GM10847 (cell line): Measurements from ENCODE around the gene COL25A1.

ENCODE experiments used
- POLR2A ChIP-seq: IDR thresholded peaks from 2 replicates; pipeline ENCODE4 v1.6.1; 2011; ENCODE audit not compliant: insufficient read length; ENCODE audit errors: extremely low read depth

COL25A1 gene

DNA sequence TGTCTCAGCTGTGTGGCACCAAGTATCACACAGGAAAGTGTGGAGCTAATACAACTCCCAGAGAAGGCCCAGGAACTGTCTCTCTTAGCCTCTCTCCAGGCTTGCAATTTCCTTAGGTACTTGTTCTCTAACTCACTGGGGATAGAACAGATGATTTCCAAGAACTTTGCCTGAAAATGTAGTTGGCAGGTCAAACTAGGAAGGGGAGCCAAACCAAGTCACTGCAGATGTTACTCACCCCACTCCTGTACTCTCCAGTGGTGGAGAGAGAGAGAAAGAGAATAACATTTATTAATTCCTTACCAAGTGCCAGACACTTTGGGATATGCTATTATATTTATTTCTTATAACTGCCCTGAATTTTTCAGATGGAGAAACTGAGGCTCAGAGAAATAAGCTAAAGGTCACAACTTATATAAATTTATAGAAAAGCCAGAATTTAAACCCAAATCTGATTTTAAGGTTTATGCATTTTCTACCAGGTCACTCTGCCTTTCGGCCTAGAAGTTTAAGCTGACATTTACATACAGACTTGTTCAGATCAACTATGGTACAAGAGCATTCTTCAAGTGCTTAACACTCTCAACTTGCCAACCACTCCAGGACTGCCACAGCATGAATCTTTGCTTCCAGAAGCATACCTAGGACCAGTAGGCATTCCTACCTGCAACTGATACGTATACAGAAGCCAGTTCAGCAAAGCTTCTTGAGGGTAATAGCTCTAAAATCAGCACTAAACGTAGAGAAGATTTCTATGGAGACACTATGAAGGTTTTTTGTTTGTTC lies 291.0 kb downstream of the COL25A1 start:
- TF ChIP-seq POLR2A: no peak

DNA sequence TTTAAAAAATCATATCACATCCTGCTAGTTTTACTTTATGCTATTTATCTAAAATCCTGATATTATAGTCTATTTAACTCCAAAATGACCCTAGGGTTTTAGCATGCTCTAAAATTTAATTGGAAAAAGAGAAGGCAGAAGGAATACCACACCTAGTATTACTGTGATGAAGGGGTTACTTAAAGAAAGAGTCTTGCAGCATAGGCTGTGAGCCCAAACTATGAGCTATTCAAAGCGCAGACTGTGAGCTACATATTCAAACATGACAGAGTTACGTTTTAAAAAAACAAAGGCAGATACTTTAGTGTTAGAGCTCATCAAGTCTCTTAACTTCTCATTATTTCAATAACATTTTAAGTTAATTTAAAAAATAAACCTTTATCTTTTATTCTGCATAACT lies 291.9 kb downstream of the COL25A1 start:
- no peak for TF ChIP-seq POLR2A

DNA sequence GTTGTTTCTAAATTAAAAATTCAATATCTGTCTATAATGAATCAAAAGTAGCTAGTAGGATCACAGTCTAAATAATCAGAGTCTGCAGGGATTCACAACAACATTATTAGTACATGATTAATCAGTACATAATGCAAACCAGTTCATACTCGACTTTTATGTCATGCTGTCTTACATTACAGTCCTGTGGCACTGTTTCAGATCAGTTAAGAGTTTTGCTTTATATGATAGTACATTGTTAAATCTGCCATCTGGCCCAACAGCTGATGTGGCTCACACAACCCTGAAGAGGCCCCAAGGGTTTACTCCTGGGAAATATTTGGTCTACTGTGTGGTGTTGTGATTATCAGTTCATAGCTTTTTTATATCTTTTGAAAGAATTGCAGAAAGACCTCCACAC lies 292.5 kb downstream of the COL25A1 start:
- no peak for TF ChIP-seq POLR2A

DNA sequence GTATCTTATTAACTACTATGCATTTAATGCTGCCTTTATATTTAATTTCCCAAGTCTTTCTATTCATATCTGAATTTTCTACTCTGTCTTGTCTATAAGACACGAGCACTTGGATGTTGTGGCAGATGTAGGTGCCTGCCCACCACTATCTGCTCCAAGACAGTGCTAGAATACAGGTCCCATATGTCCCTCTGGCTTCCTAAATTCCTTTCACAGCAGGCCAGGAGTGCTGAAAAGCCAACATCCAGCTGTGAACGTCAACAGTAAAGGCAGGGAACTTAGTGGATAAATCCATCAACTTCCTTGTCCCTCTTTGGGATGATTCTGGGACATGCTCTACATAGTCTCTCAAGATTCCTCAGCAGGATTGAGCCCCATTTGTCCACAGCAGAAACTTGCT lies 294.5 kb downstream of the COL25A1 start:
- TF ChIP-seq POLR2A: no peak

DNA sequence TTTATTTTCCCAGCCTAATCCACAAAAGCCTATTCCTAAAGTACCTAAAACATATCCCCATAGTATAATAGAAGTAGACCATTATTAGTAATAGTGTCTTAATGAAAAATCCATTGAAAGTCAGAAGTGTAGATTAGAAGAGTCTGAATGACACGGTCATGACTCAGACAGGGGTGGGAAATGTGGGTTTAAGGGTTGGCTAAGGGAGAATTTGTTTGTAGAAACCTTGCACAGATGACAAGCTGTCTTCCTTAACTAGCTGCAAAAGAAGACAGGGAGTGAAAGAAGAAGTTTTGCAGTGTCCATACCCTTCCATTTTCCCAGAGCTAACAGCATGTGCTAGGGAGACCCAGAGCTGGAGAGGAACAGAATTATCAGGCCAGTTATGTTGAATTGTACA lies 296.9 kb downstream of the COL25A1 start:
- TF ChIP-seq POLR2A: no peak

DNA sequence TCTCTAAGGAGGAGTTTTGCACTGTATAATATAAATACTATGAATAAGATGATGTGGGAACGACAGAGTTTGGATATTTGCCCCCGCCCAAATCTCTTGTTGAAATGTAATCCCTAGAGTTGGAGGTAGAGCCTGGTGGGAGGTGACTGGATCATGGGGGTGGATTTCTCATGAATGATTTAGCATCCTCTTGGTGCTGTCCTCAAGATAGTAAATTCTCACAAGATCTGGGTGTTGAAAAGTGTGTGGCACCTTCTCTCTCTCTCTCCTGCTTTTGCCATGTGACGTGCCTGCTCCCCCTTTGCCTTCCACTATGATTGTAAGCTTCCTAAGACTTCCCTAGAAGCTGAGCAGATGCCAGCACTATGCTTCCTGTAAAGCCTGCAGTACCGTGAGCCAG lies 298.0 kb downstream of the COL25A1 start:
- TF ChIP-seq POLR2A: no peak

DNA sequence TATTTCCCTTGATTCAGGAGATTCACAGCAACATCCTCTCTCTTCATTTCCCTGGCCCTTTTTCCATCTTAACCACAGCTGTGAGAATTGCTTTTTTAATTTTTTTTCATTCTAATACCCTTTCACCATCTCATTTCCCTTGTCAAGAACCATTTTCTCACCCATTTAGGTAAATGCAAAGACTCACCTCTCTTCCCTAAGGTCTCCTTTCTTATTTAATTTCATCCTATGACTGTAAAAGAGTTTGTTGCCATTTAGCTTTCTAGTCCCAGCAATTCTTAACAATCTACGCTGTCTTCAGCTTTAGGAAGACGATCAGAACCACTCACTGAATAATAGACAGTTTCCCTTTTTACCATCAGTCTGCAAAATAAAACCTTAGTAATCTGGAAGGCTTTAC lies 298.5 kb downstream of the COL25A1 start:
- TF ChIP-seq POLR2A: no peak

DNA sequence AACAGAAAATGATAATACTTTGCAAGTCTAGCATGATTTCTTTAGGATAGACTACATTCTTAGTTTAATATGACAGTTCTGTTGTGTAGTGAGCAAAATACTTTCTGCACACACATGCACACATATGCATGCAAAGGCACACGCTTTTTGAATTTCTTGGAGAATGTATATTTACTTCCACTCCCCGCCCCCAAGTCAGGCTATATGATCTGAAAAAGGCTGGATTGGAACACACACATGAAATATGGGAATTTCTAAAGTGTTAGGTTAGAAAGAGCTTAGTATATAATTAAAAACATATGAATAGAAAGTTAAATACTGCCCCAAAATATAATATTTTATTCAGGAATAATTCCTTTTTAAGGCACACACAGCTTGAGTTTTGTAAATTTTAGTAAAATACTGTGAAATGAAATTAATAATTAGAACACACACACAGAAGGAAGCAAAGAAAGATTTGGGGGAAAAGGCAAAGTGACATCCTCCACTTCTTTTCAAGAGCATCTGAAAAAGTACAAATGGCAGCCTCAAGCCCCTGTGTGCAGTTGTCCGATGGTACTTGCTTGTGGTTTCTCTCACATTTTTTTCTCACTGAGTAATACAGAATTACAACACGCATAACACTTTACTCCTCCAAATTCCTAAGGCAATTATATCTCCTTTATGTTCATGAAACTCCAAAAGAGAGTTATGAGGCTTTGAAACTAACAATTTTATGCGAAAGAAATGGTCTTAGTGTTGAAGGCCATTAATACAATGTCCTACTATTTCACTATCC lies 310.7 kb downstream of the COL25A1 start:
- no peak for TF ChIP-seq POLR2A

DNA sequence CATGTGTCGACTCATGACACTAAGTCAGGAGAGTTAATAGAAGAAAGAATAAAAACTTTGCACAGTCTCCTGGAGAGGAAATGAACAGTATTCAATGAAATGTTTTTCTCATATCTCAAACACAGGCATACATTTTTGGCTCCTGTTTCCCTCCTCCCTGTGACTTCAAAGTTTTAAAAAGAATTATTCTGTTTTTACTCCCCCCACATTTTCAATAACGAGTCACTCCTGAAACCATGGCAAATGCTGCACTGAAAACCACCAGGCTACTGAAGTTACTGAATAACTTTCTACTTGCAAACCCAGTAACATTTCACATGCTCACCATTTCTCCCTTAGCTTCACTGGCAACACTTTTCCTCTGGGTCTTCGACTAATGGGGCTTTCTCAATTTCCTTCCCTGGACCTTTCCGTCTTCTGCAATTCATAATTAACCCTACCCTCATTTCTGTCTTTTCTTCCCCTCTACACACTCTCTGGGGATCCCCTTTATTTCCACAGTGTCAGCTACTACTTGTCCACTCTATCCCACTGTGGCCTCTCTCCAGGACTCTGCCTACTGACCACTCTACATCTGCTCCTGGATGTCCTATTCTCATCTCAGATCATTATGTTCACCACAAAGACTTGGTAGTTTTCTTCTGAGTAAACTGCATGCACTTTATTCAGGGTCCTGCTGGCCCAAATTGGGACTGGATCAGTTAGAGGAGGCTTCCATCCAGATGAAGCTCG lies 313.8 kb downstream of the COL25A1 start:
- TF ChIP-seq POLR2A: no peak

DNA sequence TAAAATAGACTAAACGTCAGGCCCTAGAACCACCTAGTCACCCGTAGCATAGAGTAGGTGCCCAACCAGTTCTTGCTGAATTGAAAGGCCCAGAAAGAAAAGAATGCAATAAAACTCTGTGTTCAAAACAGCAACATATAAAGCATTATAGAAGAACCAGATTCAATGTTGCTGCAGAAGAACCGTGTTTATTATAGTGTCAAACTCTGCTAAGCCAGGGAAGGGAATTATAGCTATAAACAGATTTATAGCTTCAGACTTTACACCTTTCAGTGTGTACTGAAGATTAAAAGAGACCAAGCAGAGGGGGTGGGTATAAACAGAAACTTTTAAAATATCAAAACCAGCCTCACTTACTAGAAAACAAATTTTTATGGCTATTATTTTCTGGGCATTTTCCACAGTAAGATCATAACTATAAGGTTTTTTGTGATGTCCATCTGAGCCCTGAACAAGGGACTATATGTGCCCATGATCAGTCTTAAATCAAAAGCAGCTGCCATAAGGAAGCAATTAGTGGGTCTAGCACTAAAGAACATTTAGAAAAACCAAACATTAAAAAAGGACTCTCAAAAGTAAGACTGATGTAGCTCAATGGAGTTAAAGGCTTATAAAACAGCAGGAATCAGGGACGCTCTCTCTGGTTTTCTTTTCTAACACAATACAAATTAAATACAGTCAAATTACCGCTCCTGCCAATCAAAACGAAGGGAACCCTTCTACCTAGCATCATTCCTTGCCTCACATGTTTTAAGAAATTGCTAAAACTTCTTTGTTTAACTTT lies 319.9 kb downstream of the COL25A1 start:
- no peak for TF ChIP-seq POLR2A

DNA sequence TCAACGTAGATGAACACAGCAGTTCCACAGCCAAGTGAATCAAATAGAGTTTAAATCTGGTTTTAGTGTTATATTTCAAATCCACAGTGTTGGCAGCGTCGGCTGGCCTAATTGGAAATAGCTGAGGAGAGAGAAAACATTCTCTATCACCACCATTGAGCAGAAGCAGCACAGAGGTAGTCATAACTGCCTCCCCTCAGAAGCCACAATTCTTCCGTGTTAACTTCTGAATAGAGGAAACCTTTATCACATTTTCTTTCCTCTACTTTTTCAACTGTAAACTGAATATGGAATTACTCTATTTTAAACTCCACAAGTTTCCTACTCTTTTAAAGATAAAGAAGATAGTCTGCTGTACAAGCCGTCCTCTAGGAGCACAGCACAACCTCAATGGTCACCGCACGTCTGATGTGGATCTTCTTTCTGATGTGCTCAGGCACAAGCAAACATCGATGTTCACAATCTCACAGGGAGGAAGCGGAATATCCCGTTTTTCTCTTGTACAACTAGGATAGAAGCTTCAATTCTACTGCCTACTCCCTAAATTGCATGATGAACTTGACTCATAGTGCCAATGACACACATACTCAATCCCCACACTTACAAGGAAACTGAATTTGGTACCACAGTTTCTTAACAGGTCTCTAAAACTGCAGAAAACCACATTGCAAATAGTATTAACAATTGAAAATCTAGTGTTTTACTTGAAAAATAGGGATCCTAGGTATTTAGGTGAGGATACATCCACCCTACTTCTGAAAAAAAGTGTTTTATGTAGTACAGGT lies 321.8 kb downstream of the COL25A1 start:
- no peak for TF ChIP-seq POLR2A

DNA sequence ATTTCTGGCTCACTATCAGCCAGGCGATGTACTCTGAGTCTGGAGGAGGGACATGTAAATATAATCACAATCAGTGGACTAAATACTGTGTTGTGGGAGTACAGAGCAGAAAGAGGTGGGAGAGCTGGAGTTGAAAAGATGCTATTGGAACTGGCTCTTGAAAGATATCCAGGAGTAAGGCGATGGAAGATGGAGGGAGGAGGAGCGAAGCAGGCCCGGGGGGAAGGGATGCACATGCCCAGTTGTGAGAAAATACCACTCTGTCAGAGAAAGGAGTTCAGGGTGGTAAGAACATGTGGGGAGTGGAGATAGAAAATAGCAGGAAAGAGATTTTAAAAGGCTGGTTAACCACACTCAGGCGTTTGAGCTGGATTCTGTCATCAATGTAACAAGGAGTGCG lies 322.7 kb downstream of the COL25A1 start:
- TF ChIP-seq POLR2A: no peak

DNA sequence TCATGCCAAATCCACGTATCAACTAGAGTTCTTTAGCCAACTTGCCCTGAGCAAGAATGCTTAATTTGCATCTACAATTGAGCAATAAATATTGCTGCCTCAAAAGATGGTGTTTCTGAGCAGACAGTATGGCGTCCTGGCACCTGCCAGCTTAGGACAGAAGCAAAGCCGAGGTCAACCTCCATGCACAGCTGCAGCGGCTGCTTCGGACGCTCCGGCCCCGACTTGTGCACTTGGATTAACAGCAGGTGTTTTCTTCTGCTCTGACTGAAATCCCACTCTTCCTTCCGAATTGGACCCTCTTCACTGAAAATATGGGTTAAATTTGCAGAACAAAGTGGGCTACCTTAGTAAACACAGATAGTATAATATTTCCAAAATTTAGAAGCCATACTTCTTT lies 324.4 kb downstream of the COL25A1 start:
- TF ChIP-seq POLR2A: no peak

DNA sequence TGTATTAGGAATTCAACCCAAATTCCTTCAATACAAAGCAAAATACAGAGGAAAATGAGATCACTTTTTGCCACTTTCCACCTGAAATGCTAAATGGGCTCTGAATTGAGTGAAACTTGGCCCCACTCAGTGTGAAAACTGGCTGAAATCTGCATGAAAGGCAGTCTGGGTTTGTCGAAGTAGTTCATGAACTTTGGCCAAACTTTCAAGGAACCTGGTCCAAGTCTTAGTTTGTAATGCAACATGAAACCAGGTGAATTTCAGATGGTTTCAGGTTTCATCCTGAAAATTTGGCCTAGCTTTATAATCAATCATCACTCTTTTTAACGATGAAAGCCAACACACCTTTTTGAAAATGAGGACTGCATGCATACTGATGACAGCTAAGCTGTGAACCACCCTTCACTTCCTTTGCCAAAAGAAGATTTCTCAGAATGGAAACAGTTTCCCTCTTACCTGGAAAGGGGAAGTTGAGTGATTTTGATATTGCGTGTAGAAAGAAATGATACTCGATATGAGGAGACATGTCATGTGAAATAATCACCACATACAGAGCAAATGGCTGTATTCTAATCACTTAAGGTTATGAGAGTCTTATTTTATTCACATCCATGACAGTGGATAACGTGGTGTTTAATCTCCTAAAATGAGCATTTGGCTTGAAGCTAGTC lies 329.7 kb downstream of the COL25A1 start:
- no peak for TF ChIP-seq POLR2A
